HepG2 (cell line): ENCODE measurements around the gene SLA2. TPM values are rescaled to one million over a fixed set of nuclear protein-coding genes. Genes with fewer than 3 reads are reported as not detected.

Experiments used
- ATAC-seq: fragments of 200-7000 bp; cut with Tn5 transposase; 3 replicates; pipeline ENCODE4 v1.9.1; 2020; ENCODE audit warnings: mild to moderate bottlenecking, moderate library complexity
- BruUV-seq: library from RNA; stranded (reverse); fragments of 400-500 nt; replicated peaks from 2 replicates; lab custom pipeline; 2021; lab: Mats Ljungman, UMichigan
- CTCF ChIA-PET: fragments of 300-600 bp; formaldehyde crosslinking; extraction: SDS; loops from one replicate; lab custom pipeline; 2021; ENCODE audit warnings: low total read pairs, inconsistent platforms, low intra/inter-chr PET ratio; lab: Yijun Ruan, JAX
- POLR2A ChIA-PET: fragments of 350-600 bp; sonication (Branson Sonifier 250); formaldehyde crosslinking; loops from one replicate; lab custom pipeline; 2020; ENCODE audit warnings: antibody characterized with exemption, inconsistent platforms; lab: Yijun Ruan, JAX
- DNase-seq: peaks from one replicate; pipeline ENCODE4 v3.0.0-alpha.2; 2015; ENCODE audit warnings: low spot score
- FAIRE-seq: peaks from 3 replicates; lab custom pipeline; 2011; peaks lifted over from hg19 to GRCh38; lab: Jason Lieb, UNC
- H2AFZ ChIP-seq: one replicate; pipeline ENCODE4 v1.6.1; 2011; ENCODE audit warnings: low read length, inconsistent platforms
- H3K27ac ChIP-seq: fragments of 300-600 bp; 3 replicates; pipeline ENCODE4 v1.8.0; 2011; ENCODE audit warnings: mixed run types, mild to moderate bottlenecking, mixed read lengths, low read length, inconsistent platforms; ENCODE audit not compliant: insufficient read depth; ENCODE audit errors: extremely low read length
- H3K27me3 ChIP-seq, 2 experiments: fragments of 200-600 bp in 1 of 2; 2 replicates in 1 of 2; 3 replicates in 1 of 2; pipeline versions ENCODE4 v1.6.0 to v1.8.0; 2011; ENCODE audit warnings: low read length in 2 of 2, mild to moderate bottlenecking in 2 of 2, moderate library complexity in 2 of 2, inconsistent platforms in 1 of 2; ENCODE audit not compliant: insufficient read depth in 2 of 2, control insufficient read depth in 1 of 2
- H3K36me3 ChIP-seq, 2 experiments: fragments of 200-600 bp in 1 of 2; replicated peaks in 1 of 2; 2 replicates in 1 of 2; 3 replicates in 1 of 2; pipeline versions ENCODE4 v1.5.1 to v1.8.0; 2011; ENCODE audit warnings: low read length in 2 of 2, inconsistent platforms in 1 of 2; ENCODE audit not compliant: insufficient read depth in 2 of 2, control insufficient read depth in 1 of 2
- H3K4me1 ChIP-seq: 2 replicates; pipeline ENCODE4 v1.5.1; 2012; ENCODE audit warnings: low read length, inconsistent platforms; ENCODE audit not compliant: insufficient read depth
- H3K4me2 ChIP-seq: 2 replicates; pipeline ENCODE4 v1.6.0; 2011; ENCODE audit warnings: low read depth, low read length, inconsistent platforms
- H3K4me3 ChIP-seq, 3 experiments: fragments of 200-600 bp in 1 of 3; sonication (generic), shearing (Covaris generic) in 1 of 3; replicated peaks in 1 of 3; 2 replicates each; pipeline ENCODE4 v1.5.1; 2011 to 2016; ENCODE audit warnings: low read length in 3 of 3, inconsistent platforms in 2 of 3, low read depth in 2 of 3, mild to moderate bottlenecking in 2 of 3, control low read depth in 1 of 3, mixed read lengths in 1 of 3; ENCODE audit not compliant: insufficient read depth in 1 of 3
- H3K79me2 ChIP-seq: one replicate; pipeline ENCODE4 v1.6.1; 2011; ENCODE audit warnings: low read length, inconsistent platforms; ENCODE audit not compliant: insufficient read depth
- H3K9ac ChIP-seq: 2 replicates; pipeline ENCODE4 v1.6.0; 2011; ENCODE audit warnings: mild to moderate bottlenecking, low read depth, low read length, inconsistent platforms; ENCODE audit not compliant: insufficient read depth
- H3K9me3 ChIP-seq: 2 replicates; pipeline ENCODE4 v1.5.1; 2012; ENCODE audit warnings: mild to moderate bottlenecking, low read length
- H4K20me1 ChIP-seq: 2 replicates; pipeline ENCODE4 v1.6.0; 2011; ENCODE audit warnings: inconsistent platforms, mild to moderate bottlenecking, low read length, moderate library complexity; ENCODE audit not compliant: insufficient read depth
- CEBPB ChIP-seq: IDR thresholded peaks from 2 replicates; pipeline ENCODE4 v1.6.1; 2011; ENCODE audit warnings: low read depth, low read length, improper control_type of control experiment, borderline replicate concordance
- CHD2 ChIP-seq: IDR thresholded peaks from 2 replicates; pipeline ENCODE4 v1.6.1; 2011; ENCODE audit warnings: low read depth, low read length, improper control_type of control experiment
- CREM ChIP-seq, 2 experiments: sonication (generic) in 1 of 2; formaldehyde crosslinking in 1 of 2; IDR thresholded peaks; 2 replicates each; pipeline versions ENCODE4 v1.4.0 to v1.6.1; 2016 to 2020; ENCODE audit warnings: antibody characterized with exemption in 1 of 2, mild to moderate bottlenecking in 1 of 2, missing genetic modification reagents in 1 of 2
- ELF3 ChIP-seq: IDR thresholded peaks from 2 replicates; pipeline ENCODE4 v1.6.1; 2016; ENCODE audit warnings: missing genetic modification reagents, missing compliant biosample characterization
- IKZF5 ChIP-seq: IDR thresholded peaks from 2 replicates; pipeline ENCODE4 v1.6.1; 2018; ENCODE audit warnings: missing genetic modification reagents, mild to moderate bottlenecking, missing compliant biosample characterization
- NFE2L2 ChIP-seq: fragments of 150-350 bp; IDR thresholded peaks from 2 replicates; pipeline ENCODE4 v1.6.1; 2014; ENCODE audit warnings: low read length
- ZBTB1 ChIP-seq: sonication (generic); formaldehyde crosslinking; IDR thresholded peaks from 2 replicates; pipeline ENCODE4 v1.4.0; 2020; ENCODE audit warnings: missing genetic modification reagents, borderline replicate concordance
- ZBTB49 ChIP-seq: sonication (generic); formaldehyde crosslinking; IDR thresholded peaks from 2 replicates; pipeline ENCODE4 v1.4.0; 2020; ENCODE audit warnings: missing genetic modification reagents, borderline replicate concordance
- ZNF124 ChIP-seq: sonication (generic); formaldehyde crosslinking; IDR thresholded peaks from 2 replicates; pipeline ENCODE4 v1.4.0; 2020; ENCODE audit warnings: missing genetic modification reagents
- WGBS: methylation state at CpG from one replicate; pipeline ENCODE4 v1.1.6; 2017; ENCODE audit warnings: low lambda C conversion rate; 5-methylcytosine and 5-hydroxymethylcytosine counted together
- in situ Hi-C: cut with HindIII; loops from 2 replicates; pipeline ENCODE4 v1.10.0; 2017; ENCODE audit warnings: low pct_unique_long_range_greater_than_20kb; ENCODE audit not compliant: extremely low pct_ligation_motif_present
- intact Hi-C: fragments of 100-400 bp; cut with micrococcal nuclease; formaldehyde crosslinking; loops from one replicate; pipeline ENCODE4 v1.10.0; 2022; ENCODE audit not compliant: unreplicated experiment
- polyA plus RNA-seq, 8 experiments: library from polyadenylated mRNA; depleted of rRNA in 3 of 8; stranded (reverse) in 7 of 8; unstranded in 1 of 8; fragments of >200 nt; fragmentation: Illumina TruSeq in 4 of 8; extraction: Trizol in 4 of 8; gene quantifications; 2 replicates each; pipeline versions ENCODE4 v1.2.1 to v1.2.3, GENCODE V29; 2011 to 2016; ENCODE audit warnings: low read depth in 4 of 8, missing spikeins in 1 of 8, mixed read lengths in 1 of 8; ENCODE audit not compliant: insufficient read depth in 1 of 8
- total RNA-seq, 5 experiments: library from RNA; depleted of rRNA; stranded (reverse); fragments of >200 nt; fragmentation: Illumina TruSeq; extraction: Trizol; gene quantifications; 2 replicates each; pipeline ENCODE4 v1.2.3, GENCODE V29; 2016; ENCODE audit warnings: low read depth in 1 of 5

SLA2 gene
- total and polyA plus RNA-seq, 2 of the 13 experiments (the other 11 are each of a cell fraction or from before 2014, with no cell fraction given): 1.6 to 3.6 TPM

- no peak overlapping the region for H3K27ac ChIP-seq
- in situ Hi-C loops: no loop called here
- POLR2A ChIA-PET: no interaction called here
Measured at GRCh38 chr20:36663031-36663430, 17.0 kb upstream of the SLA2 start.

GRCh38 chr20:36658300-36658699, 12.3 kb upstream of the SLA2 start:
- Histone ChIP-seq H3K27ac (no peak overlapping the region), H3K79me2 (no peaks in the 10 kb centered on the region), H3K4me2 (no peak overlapping the region), H3K4me1 (no peaks in the 10 kb centered on the region), H3K27me3 (no peaks in the 10 kb centered on the region), H3K4me3 (no peak overlapping the region), H4K20me1 (no peaks in the 10 kb centered on the region), H2AFZ (no peak overlapping the region), H3K9me3 (no peaks in the 10 kb centered on the region), H3K36me3 (peaks cover 7 to 37% of the 10 kb centered on the region in 2 experiments; a peak in 4 of 5 replicates), H3K9ac (no peak overlapping the region)
- CTCF ChIA-PET: no interaction called here
- no TSS peak for BruUV-seq
- ATAC-seq (no peak), DNase-seq (no peak), FAIRE-seq (no peak)
- WGBS: 96% methylated on average over 3 of the region's 3 CpGs
- in situ Hi-C loops: no loop called here
- POLR2A ChIA-PET: interaction anchor here (1.0 kb wide), 1 partner anchor 12 kb away, joined by 3 read pairs; no protein-coding TSS in a partner anchor
- intact Hi-C loops: no loop called here
- TF ChIP-seq CREM (IDR thresholded peaks at IDR 0.05) (no peak), CREM (CRISPR knock-in tag; IDR thresholded peaks at IDR 0.05) (no peak), IKZF5 (CRISPR knock-in tag) (no peak), ZNF124 (CRISPR knock-in tag) (no peak), ZBTB1 (no peak), ELF3 (CRISPR knock-in tag) (no peak)

More at GRCh38 chr20:36663031-36663430, 17.0 kb upstream of the SLA2 start:
- Histone ChIP-seq H3K4me2 (no peak overlapping the region), H3K27me3 (no peaks in the 10 kb centered on the region), H2AFZ (no peak overlapping the region), H3K79me2 (no peaks in the 10 kb centered on the region), H3K36me3 (peaks cover 5 to 42% of the 10 kb centered on the region in 2 experiments; a peak in 3 of 5 replicates), H3K4me1 (no peaks in the 10 kb centered on the region), H3K4me3 (no peak overlapping the region), H3K9ac (no peak overlapping the region), H3K9me3 (no peaks in the 10 kb centered on the region), H4K20me1 (no peaks in the 10 kb centered on the region)
- DNase-seq: no peak
- CTCF ChIA-PET: no interaction called here
- ATAC-seq: no peak
- intact Hi-C loops: no loop called here
- BruUV-seq: no TSS peak
- FAIRE-seq: no peak
- TF ChIP-seq CEBPB: peak; percentile 60
- TF ChIP-seq NFE2L2: peak; percentile 5; the same call in 1 of the 2 replicates
- TF ChIP-seq ZBTB49 (CRISPR knock-in tag): no peak
- no peak for TF ChIP-seq CHD2
- WGBS: 91% methylated on average over 2 of the region's 2 CpGs
